ENCODE measurements around the gene TENM3. TPM values are rescaled to one million over a fixed set of nuclear protein-coding genes. Genes with fewer than 3 reads are reported as not detected.

Gene TENM3
- total RNA-seq, 3 donors from 2014 or later, result 0.58 to 19.2 (median 0.70) TPM

DNA sequence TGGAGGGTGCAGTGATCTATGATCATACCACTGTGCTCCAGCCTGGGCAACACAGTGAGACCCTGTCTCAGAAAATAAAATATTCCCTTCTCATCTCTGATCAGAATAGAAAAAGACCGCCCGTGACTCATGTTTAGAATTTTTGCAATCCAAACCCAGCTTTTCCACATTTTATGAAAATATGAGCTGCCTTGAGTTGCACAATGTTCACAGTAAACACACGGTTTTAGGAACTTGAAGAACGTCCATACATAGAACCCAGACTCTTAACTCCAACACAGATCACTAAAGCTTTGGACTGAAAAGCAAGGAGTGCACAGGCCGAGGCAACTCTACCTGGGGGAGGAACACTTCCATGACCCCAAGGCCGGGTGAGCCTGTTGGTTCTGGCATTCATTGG lies 305.0 kb downstream of the TENM3 start:
- Histone ChIP-seq H3K9me3 (no peaks in the 10 kb centered on the region), H3K4me1 (ENCODE audit: low read depth) (peaks cover 4% of the 10 kb centered on the region), H3K36me3 (ENCODE audit: low read depth) (no peaks in the 10 kb centered on the region), H3K4me3 (no peak overlapping the region)
- intact Hi-C loops (cut with DNase I, micrococcal nuclease), result no loop called here
- TF ChIP-seq CTCF (IDR thresholded peaks at IDR 0.05), result no peak
- DNase-seq (no peak), ATAC-seq (no peak)

- Histone ChIP-seq H3K36me3 (ENCODE audit: low read depth) (no peaks in the 10 kb centered on the region), H3K4me3 (no peak overlapping the region), H3K4me1 (ENCODE audit: low read depth) (peaks cover 4% of the 10 kb centered on the region), H3K9me3 (no peaks in the 10 kb centered on the region)
- DNase-seq (no peak), ATAC-seq (no peak)
- no peak for TF ChIP-seq CTCF (IDR thresholded peaks at IDR 0.05)
- intact Hi-C loops (cut with DNase I, micrococcal nuclease), result no loop called here
Measured at GRCh38 chr4:182549356-182549755, 306.2 kb downstream of the TENM3 start.

DNA sequence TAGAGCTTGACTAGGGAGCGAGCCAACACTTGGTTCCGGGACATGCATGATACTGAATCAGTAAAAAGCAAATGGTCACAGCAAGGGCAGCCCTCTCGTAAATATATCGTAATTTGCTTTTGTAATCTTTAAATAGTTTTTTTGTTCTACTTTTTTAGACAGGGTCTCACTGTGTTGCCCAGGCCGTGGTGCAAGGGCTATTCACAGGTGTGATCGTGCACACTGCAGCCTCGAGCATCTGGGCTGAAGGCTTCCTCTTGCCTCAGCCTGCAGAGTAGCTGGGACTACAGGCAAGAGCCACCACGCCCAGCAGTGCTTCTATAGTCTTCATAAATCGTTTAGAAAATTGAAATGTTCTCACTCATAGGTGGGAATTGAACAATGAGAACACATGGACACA lies 309.7 kb downstream of the TENM3 start:
- intact Hi-C loops (cut with DNase I, micrococcal nuclease), result no loop called here

GRCh38 chr4:182553653-182554052 lies 310.5 kb downstream of the TENM3 start:
- no peak for ATAC-seq
- DNase-seq, result no peak
- Histone ChIP-seq H3K36me3 (ENCODE audit: low read depth) (no peaks in the 10 kb centered on the region), H3K4me3 (no peak overlapping the region), H3K9me3 (no peaks in the 10 kb centered on the region), H3K4me1 (ENCODE audit: low read depth) (peaks cover 4% of the 10 kb centered on the region)
- intact Hi-C loops (cut with DNase I, micrococcal nuclease), result no loop called here
- TF ChIP-seq CTCF (IDR thresholded peaks at IDR 0.05), result no peak

More for the DNA sequence above, 309.7 kb downstream of the TENM3 start:
- DNase-seq, result no peak
- no peaks in the 10 kb centered on the region for H3K9me3 ChIP-seq
- peaks cover 4% of the 10 kb centered on the region for H3K4me1 ChIP-seq (ENCODE audit: low read depth)
- ATAC-seq, result no peak
- no peak for TF ChIP-seq CTCF (IDR thresholded peaks at IDR 0.05)
- H3K36me3 ChIP-seq (ENCODE audit: low read depth), result no peaks in the 10 kb centered on the region
- no peak overlapping the region for H3K4me3 ChIP-seq

DNA sequence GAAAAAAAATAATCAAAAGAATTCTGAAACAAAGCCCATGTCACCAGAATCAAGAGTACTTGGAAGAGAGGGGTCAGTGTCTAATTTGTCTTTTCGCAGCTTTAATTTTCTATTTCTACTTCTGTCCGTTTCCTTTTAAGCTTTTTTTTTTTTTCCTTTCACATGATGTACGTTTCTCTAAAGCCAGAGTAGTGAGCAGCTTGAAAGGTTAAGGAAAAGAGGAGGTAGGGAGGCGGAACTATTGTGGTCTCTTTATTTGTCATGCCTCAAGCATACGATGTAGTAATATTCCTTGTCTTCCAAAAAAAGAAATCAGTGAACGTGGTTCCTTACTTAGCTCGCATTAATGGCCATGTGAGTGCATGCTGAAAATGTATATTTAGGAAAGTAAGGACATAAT lies 311.5 kb downstream of the TENM3 start:
- H3K9me3 ChIP-seq, result no peaks in the 10 kb centered on the region
- TF ChIP-seq CTCF (IDR thresholded peaks at IDR 0.05), result no peak
- DNase-seq (no peak), ATAC-seq (no peak)
- peaks cover 4% of the 10 kb centered on the region for H3K4me1 ChIP-seq (ENCODE audit: low read depth)
- intact Hi-C loops (cut with DNase I, micrococcal nuclease), result no loop called here
- no peak overlapping the region for H3K4me3 ChIP-seq
- no peaks in the 10 kb centered on the region for H3K36me3 ChIP-seq (ENCODE audit: low read depth)

DNA sequence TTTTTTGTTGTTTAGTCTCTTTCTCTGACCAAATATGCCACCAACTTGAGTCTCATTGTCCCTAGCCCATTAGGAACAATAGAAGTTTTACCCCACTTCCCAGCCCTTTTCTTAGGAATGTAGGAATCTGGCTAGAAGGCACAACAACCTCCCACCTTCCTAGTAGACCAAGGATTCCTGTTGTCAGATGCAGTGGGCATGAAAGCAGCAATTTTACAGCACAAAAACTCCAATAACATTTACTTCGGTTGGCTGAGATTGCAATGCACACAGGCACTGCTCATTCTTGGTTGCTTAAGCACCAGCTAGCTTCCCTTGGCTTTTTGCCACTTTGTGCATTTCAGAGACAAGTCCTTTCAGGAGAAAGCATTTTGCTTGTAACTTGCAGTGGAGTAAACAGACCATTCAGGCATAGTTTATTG lies 312.8 kb downstream of the TENM3 start:
- Histone ChIP-seq H3K4me1 (ENCODE audit: low read depth) (no peaks in the 10 kb centered on the region), H3K36me3 (ENCODE audit: low read depth) (no peaks in the 10 kb centered on the region), H3K9me3 (no peaks in the 10 kb centered on the region), H3K4me3 (no peak overlapping the region)
- ATAC-seq (no peak), DNase-seq (no peak)
- no peak for TF ChIP-seq CTCF (IDR thresholded peaks at IDR 0.05)
- intact Hi-C loops (cut with DNase I, micrococcal nuclease), result no loop called here

Data from mucosa of descending colon (tissue), 3 donors.